DND-41 (cell line): Measurements from ENCODE around the gene NR2F1.

Source experiments
- ATAC-seq: fragments of 200-7000 bp; cut with Tn5 transposase; 3 replicates; pipeline ENCODE4 v1.9.1; 2021; ENCODE audit warnings: low read depth; ENCODE audit not compliant: insufficient read depth
- DNase-seq: peaks from one replicate; pipeline ENCODE4 v3.0.0-alpha.2; 2020
- H2AFZ ChIP-seq: 2 replicates; pipeline ENCODE4 v1.6.0; 2012; ENCODE audit warnings: low read depth, low read length
- H3K27ac ChIP-seq: 2 replicates; pipeline ENCODE4 v1.5.1; 2012; ENCODE audit warnings: low read length, inconsistent platforms
- H3K27me3 ChIP-seq: fragments of 200-600 bp; sonication (generic); 2 replicates; pipeline ENCODE4 v1.6.0; 2012; ENCODE audit warnings: low read length, mild to moderate bottlenecking, inconsistent platforms; ENCODE audit not compliant: insufficient read depth, poor library complexity
- H3K36me3 ChIP-seq: 2 replicates; pipeline ENCODE4 v1.5.1; 2012; ENCODE audit warnings: low read length, inconsistent platforms; ENCODE audit not compliant: insufficient read depth
- H3K4me1 ChIP-seq: 2 replicates; pipeline ENCODE4 v1.5.1; 2012; ENCODE audit warnings: mild to moderate bottlenecking, low read length; ENCODE audit not compliant: insufficient read depth
- H3K4me2 ChIP-seq: 2 replicates; pipeline ENCODE4 v1.6.0; 2012; ENCODE audit warnings: mild to moderate bottlenecking, moderate library complexity, low read length, inconsistent platforms; ENCODE audit not compliant: insufficient read depth
- H3K4me3 ChIP-seq, 2 experiments: fragments of 200-600 bp in 1 of 2; shearing (Covaris generic) in 1 of 2; 2 replicates each; pipeline ENCODE4 v1.5.1; 2012 to 2016; ENCODE audit warnings: inconsistent platforms in 2 of 2, low read length in 2 of 2, mild to moderate bottlenecking in 2 of 2, low read depth in 1 of 2, moderate library complexity in 1 of 2
- H3K79me2 ChIP-seq: 2 replicates; pipeline ENCODE4 v1.6.0; 2012; ENCODE audit warnings: low read length, inconsistent platforms; ENCODE audit not compliant: insufficient read depth
- H3K9ac ChIP-seq: 2 replicates; pipeline ENCODE4 v1.6.0; 2012; ENCODE audit warnings: low read depth, mild to moderate bottlenecking, inconsistent platforms, low read length, moderate library complexity
- H3K9me3 ChIP-seq: 2 replicates; pipeline ENCODE4 v1.5.1; 2012; ENCODE audit warnings: low read length, moderate library complexity, mild to moderate bottlenecking, inconsistent platforms; ENCODE audit not compliant: insufficient read depth, severe bottlenecking
- H4K20me1 ChIP-seq: 2 replicates; pipeline ENCODE4 v1.6.0; 2012; ENCODE audit warnings: low read length; ENCODE audit not compliant: insufficient read depth
- CTCF ChIP-seq: IDR thresholded peaks from 2 replicates; pipeline ENCODE4 v1.5.1; 2012; ENCODE audit warnings: borderline replicate concordance, low read length, moderate library complexity, mild to moderate bottlenecking; ENCODE audit not compliant: poor library complexity, severe bottlenecking; ENCODE audit errors: extremely low read depth
- EZH2 ChIP-seq: IDR thresholded peaks from 3 replicates; pipeline ENCODE4 v1.6.1; 2012; ENCODE audit warnings: borderline replicate concordance, low read depth, mild to moderate bottlenecking, moderate library complexity, low read length, inconsistent platforms; ENCODE audit not compliant: severe bottlenecking

The NR2F1 gene

GRCh38 chr5:93599399-93600120 is 16.5 kb downstream of the NR2F1 start:
- Histone ChIP-seq H3K4me2 (no peak overlapping the region), H3K27me3 (peaks cover 8% of the 10 kb centered on the region), H3K27ac (no peak overlapping the region), H3K9me3 (no peaks in the 10 kb centered on the region), H3K79me2 (no peaks in the 10 kb centered on the region), H3K4me1 (no peaks in the 10 kb centered on the region), H3K4me3 (no peak overlapping the region), H3K36me3 (no peaks in the 10 kb centered on the region), H2AFZ (no peak overlapping the region), H4K20me1 (no peaks in the 10 kb centered on the region), H3K9ac (no peak overlapping the region)
- TF ChIP-seq EZH2 (no peak), CTCF (no peak)
- no peak for DNase-seq
- ATAC-seq, result no peak

DNA sequence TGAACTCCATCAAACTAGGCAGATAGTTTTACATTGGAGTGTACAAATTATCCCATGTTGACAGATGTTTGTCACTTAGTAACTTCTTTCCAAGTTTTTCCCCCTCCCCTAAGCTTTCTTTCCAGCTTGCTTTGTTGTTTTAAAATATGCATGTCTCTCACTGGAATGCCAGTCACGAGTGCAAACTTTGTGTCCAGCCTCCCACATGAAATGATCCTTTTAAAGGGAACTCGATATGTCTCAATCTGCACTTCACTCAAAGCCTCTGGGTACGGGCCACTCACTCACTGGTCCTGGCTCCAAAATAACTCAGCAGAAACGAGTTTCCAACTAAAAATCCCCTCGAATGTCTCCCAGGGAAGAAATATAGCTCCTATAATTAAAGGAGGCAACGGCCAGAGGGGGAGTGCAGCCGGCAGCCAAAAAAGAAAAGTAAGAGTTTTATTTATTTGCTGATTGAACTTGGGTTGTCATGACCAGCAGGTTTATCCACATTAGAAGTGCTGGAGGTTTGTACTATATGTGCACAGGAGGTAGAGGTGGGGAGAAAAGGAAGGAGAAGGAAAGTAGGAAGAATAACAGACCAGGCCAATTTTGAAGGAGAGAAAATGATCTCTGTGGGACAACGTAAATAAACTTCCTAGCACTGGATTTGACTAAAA is 17.5 kb downstream of the NR2F1 start:
- H3K27me3 ChIP-seq, result peaks cover 11% of the 10 kb centered on the region
- no peaks in the 10 kb centered on the region for H3K79me2 ChIP-seq
- no peaks in the 10 kb centered on the region for H3K36me3 ChIP-seq
- ATAC-seq (no peak), DNase-seq (no peak)
- no peak overlapping the region for H3K4me2 ChIP-seq
- H3K4me3 ChIP-seq, result no peak overlapping the region
- no peaks in the 10 kb centered on the region for H4K20me1 ChIP-seq
- no peaks in the 10 kb centered on the region for H3K4me1 ChIP-seq
- H3K9ac ChIP-seq, result no peak overlapping the region
- no peak overlapping the region for H2AFZ ChIP-seq
- TF ChIP-seq EZH2, result no peak
- no peaks in the 10 kb centered on the region for H3K9me3 ChIP-seq
- H3K27ac ChIP-seq, result no peak overlapping the region

- Histone ChIP-seq H2AFZ (no peak overlapping the region), H3K27me3 (peaks cover 16% of the 10 kb centered on the region)
- ATAC-seq, result no peak
These were observed 18.2 kb downstream of the NR2F1 start for GRCh38 chr5:93601071-93601801.

More at GRCh38 chr5:93601071-93601801, 18.2 kb downstream of the NR2F1 start:
- no peak overlapping the region for H3K4me3 ChIP-seq
- H3K4me2 ChIP-seq, result no peak overlapping the region
- TF ChIP-seq CTCF (no peak), EZH2 (no peak)
- no peak overlapping the region for H3K9ac ChIP-seq
- H3K9me3 ChIP-seq, result no peaks in the 10 kb centered on the region
- no peaks in the 10 kb centered on the region for H3K36me3 ChIP-seq
- no peaks in the 10 kb centered on the region for H4K20me1 ChIP-seq
- H3K79me2 ChIP-seq, result no peaks in the 10 kb centered on the region
- no peaks in the 10 kb centered on the region for H3K4me1 ChIP-seq
- no peak overlapping the region for H3K27ac ChIP-seq
- no peak for DNase-seq
